ENCODE data around the gene DDX54.

The DDX54 gene

DNA sequence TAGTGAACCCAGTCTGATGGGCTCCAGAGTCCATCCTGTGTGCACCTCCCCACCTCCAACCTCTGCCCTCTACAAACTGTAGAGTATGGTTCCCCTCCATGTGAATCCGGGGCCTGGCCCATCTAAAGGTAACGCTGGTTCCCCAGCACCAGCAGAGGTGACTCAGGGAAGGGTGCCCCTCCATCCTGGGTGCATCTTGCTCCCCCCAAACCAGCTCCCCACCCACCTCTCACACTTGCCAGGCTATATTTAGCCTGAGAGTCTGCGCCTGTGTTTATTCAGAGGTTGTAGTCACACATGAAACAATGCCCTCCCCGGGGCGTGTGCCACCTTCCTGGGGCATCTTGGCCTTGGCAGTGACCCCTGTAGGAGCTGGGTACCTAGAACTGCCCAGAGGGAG is 75.9 kb downstream of the DDX54 start:
- Histone ChIP-seq H3K4me1 (ENCODE audit: insufficient read depth, low read length, poor library complexity, severe bottlenecking) (no peaks in the 10 kb centered on the region), H3F3A (ENCODE audit: low read depth) (no peaks in the 10 kb centered on the region), H3K9ac (ENCODE audit: low read depth, low read length, poor library complexity, severe bottlenecking) (no peak overlapping the region), H4K20me1 (ENCODE audit: insufficient read depth, low read length, poor library complexity, severe bottlenecking) (no peaks in the 10 kb centered on the region), H3K79me2 (ENCODE audit: insufficient read depth, low read length) (no peaks in the 10 kb centered on the region), H3K36me3 (ENCODE audit: insufficient read depth, low read length) (no peaks in the 10 kb centered on the region), H3K9me2 (replicated peaks; ENCODE audit: low read depth, low read length) (no peaks in the 10 kb centered on the region), H3K9me3 (ENCODE audit: insufficient read depth, low read depth, low read length) (no peaks in the 10 kb centered on the region), H3K4me2 (ENCODE audit: low read depth, low read length, poor library complexity, severe bottlenecking) (no peak overlapping the region), H2AFZ (ENCODE audit: low read length) (no peak overlapping the region), H3K27me3 (ENCODE audit: insufficient read depth, low read length, poor library complexity, severe bottlenecking) (no peaks in the 10 kb centered on the region), H3K4me3 (ENCODE audit: low read length, poor library complexity, severe bottlenecking) (no peak overlapping the region)
- TF ChIP-seq EZH2phosphoT487 (IDR thresholded peaks at IDR 0.05; ENCODE audit: borderline replicate concordance), result no peak
- TF ChIP-seq, protein P1, sequence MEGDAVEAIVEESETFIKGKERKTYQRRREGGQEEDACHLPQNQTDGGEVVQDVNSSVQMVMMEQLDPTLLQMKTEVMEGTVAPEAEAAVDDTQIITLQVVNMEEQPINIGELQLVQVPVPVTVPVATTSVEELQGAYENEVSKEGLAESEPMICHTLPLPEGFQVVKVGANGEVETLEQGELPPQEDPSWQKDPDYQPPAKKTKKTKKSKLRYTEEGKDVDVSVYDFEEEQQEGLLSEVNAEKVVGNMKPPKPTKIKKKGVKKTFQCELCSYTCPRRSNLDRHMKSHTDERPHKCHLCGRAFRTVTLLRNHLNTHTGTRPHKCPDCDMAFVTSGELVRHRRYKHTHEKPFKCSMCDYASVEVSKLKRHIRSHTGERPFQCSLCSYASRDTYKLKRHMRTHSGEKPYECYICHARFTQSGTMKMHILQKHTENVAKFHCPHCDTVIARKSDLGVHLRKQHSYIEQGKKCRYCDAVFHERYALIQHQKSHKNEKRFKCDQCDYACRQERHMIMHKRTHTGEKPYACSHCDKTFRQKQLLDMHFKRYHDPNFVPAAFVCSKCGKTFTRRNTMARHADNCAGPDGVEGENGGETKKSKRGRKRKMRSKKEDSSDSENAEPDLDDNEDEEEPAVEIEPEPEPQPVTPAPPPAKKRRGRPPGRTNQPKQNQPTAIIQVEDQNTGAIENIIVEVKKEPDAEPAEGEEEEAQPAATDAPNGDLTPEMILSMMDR (conservative IDR thresholded peaks at IDR 0.05; ENCODE audit: low read length), result no peak

DNA sequence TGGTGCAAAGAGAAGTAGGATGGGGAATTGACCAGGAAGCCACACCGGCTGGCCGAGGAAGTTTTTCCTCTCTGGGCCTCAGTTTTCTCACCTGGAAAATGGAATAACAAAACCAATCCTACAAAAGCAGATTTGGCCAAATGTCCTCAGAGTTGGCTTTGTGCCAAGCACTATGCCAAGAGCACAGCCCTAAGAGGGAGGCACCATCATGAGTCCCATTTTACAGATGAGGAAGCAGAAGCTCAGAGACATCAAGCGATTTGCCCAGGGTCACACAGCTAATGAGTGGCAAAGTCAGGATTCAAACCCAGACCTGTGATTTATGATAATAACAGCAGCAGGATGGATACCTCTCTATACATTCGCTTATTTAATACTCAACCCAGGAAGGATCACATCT is 77.0 kb downstream of the DDX54 start:
- Histone ChIP-seq H3K79me2 (ENCODE audit: insufficient read depth, low read length) (no peaks in the 10 kb centered on the region), H3K27me3 (ENCODE audit: insufficient read depth, low read length, poor library complexity, severe bottlenecking) (no peaks in the 10 kb centered on the region), H4K20me1 (ENCODE audit: insufficient read depth, low read length, poor library complexity, severe bottlenecking) (no peaks in the 10 kb centered on the region), H3K9me3 (ENCODE audit: insufficient read depth, low read depth, low read length) (no peaks in the 10 kb centered on the region), H3K4me2 (ENCODE audit: low read depth, low read length, poor library complexity, severe bottlenecking) (no peak overlapping the region), H3K4me3 (ENCODE audit: low read length, poor library complexity, severe bottlenecking) (no peak overlapping the region), H2AFZ (ENCODE audit: low read length) (no peak overlapping the region), H3K9ac (ENCODE audit: low read depth, low read length, poor library complexity, severe bottlenecking) (no peak overlapping the region), H3K4me1 (ENCODE audit: insufficient read depth, low read length, poor library complexity, severe bottlenecking) (no peaks in the 10 kb centered on the region), H3K36me3 (ENCODE audit: insufficient read depth, low read length) (no peaks in the 10 kb centered on the region), H3K9me2 (replicated peaks; ENCODE audit: low read depth, low read length) (no peaks in the 10 kb centered on the region), H3F3A (ENCODE audit: low read depth) (no peaks in the 10 kb centered on the region)
- TF ChIP-seq, protein P1 (conservative IDR thresholded peaks at IDR 0.05; ENCODE audit: low read length), result no peak
- TF ChIP-seq EZH2phosphoT487 (IDR thresholded peaks at IDR 0.05; ENCODE audit: borderline replicate concordance), result no peak
